Measurements from ENCODE around the gene METTL1.

METTL1 gene

DNA sequence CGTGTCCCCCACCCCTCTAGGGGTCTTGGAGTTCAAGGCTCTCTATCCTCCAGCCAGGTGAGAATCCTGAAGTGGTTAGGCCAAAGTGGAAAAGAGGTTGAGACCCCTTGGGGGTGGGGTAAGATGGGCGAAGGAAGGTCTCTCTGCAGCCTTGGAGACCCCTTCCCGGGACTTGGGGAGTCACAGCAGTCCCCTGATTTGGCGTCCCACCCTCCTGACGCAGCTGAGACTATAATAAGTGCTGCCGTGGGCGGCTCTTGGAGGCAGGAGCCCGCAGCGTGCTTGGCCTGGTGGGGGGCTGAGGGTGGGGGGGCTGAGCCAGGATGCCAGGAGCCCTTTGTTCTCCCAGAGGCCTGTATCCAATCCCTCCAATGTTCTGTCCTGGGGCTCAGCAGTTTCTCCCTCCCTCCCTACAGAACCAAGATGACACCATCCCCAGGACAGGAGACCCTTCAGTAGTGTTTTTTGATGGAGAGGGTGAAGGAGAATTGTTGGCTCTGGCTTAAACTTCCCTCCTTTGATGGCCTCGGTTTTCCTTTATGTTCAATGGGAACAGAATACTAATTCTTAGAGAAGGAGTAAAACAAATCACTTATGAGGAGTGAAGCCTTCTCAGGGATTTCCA lies 31.9 kb downstream of the METTL1 start:
- TF ChIP-seq, protein P1, sequence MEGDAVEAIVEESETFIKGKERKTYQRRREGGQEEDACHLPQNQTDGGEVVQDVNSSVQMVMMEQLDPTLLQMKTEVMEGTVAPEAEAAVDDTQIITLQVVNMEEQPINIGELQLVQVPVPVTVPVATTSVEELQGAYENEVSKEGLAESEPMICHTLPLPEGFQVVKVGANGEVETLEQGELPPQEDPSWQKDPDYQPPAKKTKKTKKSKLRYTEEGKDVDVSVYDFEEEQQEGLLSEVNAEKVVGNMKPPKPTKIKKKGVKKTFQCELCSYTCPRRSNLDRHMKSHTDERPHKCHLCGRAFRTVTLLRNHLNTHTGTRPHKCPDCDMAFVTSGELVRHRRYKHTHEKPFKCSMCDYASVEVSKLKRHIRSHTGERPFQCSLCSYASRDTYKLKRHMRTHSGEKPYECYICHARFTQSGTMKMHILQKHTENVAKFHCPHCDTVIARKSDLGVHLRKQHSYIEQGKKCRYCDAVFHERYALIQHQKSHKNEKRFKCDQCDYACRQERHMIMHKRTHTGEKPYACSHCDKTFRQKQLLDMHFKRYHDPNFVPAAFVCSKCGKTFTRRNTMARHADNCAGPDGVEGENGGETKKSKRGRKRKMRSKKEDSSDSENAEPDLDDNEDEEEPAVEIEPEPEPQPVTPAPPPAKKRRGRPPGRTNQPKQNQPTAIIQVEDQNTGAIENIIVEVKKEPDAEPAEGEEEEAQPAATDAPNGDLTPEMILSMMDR (IDR thresholded peaks at IDR 0.05; ENCODE audit: insufficient read depth, missing control alignments) = no peak
- FAIRE-seq (no peak), DNase-seq (ENCODE audit: insufficient read length, low spot score) (no peak)

DNA sequence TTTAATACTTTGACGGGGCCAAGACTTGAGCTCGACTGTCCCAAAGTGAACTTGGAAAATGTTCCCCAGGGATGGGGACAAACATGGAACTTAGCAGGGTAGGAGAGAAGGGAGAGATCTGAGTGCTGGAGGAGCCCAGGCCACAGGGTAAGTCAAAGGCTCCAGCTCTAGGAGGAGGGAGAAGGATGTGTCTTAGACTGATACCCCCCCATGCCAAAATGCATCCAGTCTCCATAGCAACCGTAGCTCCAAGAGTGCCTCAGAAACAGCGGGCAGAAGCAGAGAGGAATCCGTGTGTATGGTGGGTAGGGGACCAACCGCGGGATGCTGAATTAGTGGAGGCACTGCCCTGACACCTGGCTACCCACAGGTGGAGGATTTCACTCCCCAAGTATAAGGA lies 32.5 kb downstream of the METTL1 start:
- DNase-seq (ENCODE audit: insufficient read length, low spot score) = no peak
- TF ChIP-seq, protein P1 (IDR thresholded peaks at IDR 0.05; ENCODE audit: insufficient read depth, missing control alignments) = no peak
- no peak for FAIRE-seq

DNA sequence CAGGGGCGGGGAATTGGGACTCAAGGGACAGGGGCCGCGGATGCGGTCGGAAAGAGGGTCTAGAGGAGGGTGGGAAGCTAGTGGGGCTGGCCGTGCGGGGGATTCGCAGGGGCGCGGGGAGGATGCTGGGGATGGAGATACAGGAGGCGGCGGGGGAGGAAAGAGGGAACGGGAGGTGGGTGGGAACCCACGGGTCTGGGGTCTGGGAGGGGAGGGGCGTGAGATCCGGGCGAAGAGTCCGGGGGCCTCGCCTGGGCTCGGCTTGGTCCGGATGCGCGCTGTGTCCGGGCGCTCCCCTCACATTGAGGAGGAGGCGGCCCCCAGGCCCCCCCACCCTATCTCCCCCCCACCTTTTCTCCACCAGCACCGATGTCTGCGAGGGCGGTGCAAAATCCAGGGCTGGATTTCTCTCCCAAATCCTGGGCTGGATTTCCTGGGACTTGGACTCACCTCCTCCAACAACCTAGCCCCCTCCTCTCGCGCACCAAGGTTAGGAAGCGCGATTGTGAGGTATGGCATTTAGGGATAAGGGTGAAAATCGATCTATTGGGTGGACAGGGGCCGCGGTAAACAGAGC lies 33.2 kb downstream of the METTL1 start, which contains the start of gene AGAP2:
Gene AGAP2 (minus strand): TSS at position 82 of the 577 bp plus-strand sequence. CDS start 496 bp downstream, outside the sequence.
- FAIRE-seq = no peak
- peak; percentile 78 for DNase-seq (ENCODE audit: insufficient read length, low spot score)
- TF ChIP-seq, protein P1 (IDR thresholded peaks at IDR 0.05; ENCODE audit: insufficient read depth, missing control alignments) = no peak

- no peak for FAIRE-seq
- DNase-seq (ENCODE audit: insufficient read length, low spot score) = no peak
- TF ChIP-seq, protein P1 (IDR thresholded peaks at IDR 0.05; ENCODE audit: insufficient read depth, missing control alignments) = peak; percentile 27
Observed at GRCh38 chr12:57737467-57738460, 34.1 kb downstream of the METTL1 start.

DNA sequence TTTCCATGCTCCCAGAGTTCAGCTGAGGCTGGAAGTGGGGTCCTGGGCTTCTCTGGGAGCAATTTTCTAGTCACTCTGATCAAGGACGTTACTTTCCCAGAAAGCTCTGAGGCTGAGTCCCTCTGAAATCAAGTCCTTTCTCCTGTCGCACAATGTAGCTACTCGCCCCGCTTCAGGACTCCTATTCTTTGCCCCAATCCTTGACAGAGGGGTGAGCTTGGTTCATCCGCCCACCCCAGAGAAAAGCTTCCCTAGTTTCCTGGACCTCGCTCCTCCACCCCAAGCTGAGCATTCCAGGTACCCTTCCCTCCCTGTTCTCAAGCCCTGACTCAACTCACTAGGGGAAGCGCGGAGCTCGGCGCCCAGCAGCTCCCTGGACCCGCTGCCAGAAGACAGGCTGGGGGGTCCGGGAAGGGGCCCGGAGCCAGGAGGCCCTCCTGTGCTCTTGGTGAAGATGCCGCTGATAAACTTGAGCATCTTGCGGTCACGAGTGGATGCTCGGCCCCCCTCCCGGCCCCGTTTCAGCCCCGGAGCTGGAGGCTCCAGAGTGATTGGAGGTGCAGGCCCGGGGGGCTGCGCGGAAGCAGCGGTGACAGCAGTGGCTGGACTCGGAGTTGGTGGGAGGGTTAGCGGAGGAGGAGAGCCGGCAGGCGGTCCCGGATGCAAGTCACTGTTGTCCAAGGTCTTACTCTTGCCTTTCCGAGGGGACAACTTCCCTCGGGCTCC lies 35.0 kb downstream of the METTL1 start:
- FAIRE-seq = no peak
- DNase-seq (ENCODE audit: insufficient read length, low spot score) = no peak
- TF ChIP-seq, protein P1 (IDR thresholded peaks at IDR 0.05; ENCODE audit: insufficient read depth, missing control alignments) = no peak

- TF ChIP-seq, protein P1 (IDR thresholded peaks at IDR 0.05; ENCODE audit: insufficient read depth, missing control alignments) = peak; percentile 24
- FAIRE-seq (no peak), DNase-seq (ENCODE audit: insufficient read length, low spot score) (no peak)
Observed at GRCh38 chr12:57735952-57736740, 35.8 kb downstream of the METTL1 start.

Data from D721Med (cell line).